Gastroesophageal sphincter (tissue), 4 donors: Measurements from ENCODE around the gene TMED1. TPM values are rescaled to one million over a fixed set of nuclear protein-coding genes. Genes with fewer than 3 reads are reported as not detected.

ENCODE experiments used
- ATAC-seq: fragments of 150-250 bp; one replicate; pipeline ENCODE4 v1.9.1; 2016; ENCODE audit warnings: mild to moderate bottlenecking, moderate library complexity
- H3K27ac ChIP-seq, 4 donors: fragments of 200-600 bp; sonication (generic) in 3 of 4; 1 replicate in 3 of 4; 2 replicates in 1 of 4; pipeline ENCODE4 v1.5.1; 2016 to 2019
- H3K27me3 ChIP-seq: fragments of 200-600 bp; sonication (generic); one replicate; pipeline ENCODE4 v1.5.1; 2019
- H3K36me3 ChIP-seq, 2 donors: fragments of 200-600 bp; sonication (generic); one replicate each; pipeline ENCODE4 v1.5.1; 2019; ENCODE audit warnings: control low read depth in 1 of 2
- H3K4me1 ChIP-seq, 3 donors: fragments of 200-600 bp; sonication (generic); 1 replicate in 2 of 3; 2 replicates in 1 of 3; pipeline ENCODE4 v1.5.1; 2016 to 2019; ENCODE audit warnings: control low read depth in 2 of 3
- H3K4me3 ChIP-seq, 2 donors: fragments of 200-600 bp; sonication (generic); one replicate each; pipeline ENCODE4 v1.5.1; 2019; ENCODE audit warnings: mild to moderate bottlenecking in 1 of 2, moderate library complexity in 1 of 2
- H3K9me3 ChIP-seq, 3 donors: fragments of 200-600 bp; sonication (generic); one replicate each; pipeline ENCODE4 v1.5.1; 2017 to 2019; ENCODE audit warnings: control low read depth in 2 of 3
- CTCF ChIP-seq, 4 experiments: fragments of 200-600 bp in 2 of 4; fragments of 450-650 bp in 2 of 4; sonication (generic) in 1 of 4; IDR thresholded peaks; one replicate each; pipeline ENCODE4 v1.5.1; 2017 to 2019; ENCODE audit warnings: antibody characterized with exemption in 4 of 4, mild to moderate bottlenecking in 2 of 4, moderate library complexity in 2 of 4
- EP300 ChIP-seq: sonication (generic); formaldehyde crosslinking; IDR thresholded peaks from one replicate; pipeline ENCODE4 v1.6.1; 2017; ENCODE audit warnings: antibody characterized with exemption, mild to moderate bottlenecking
- POLR2A ChIP-seq, 2 donors: fragments of 450-650 bp; IDR thresholded peaks; one replicate each; pipeline ENCODE4 v1.6.1; 2017; ENCODE audit warnings: antibody characterized with exemption in 2 of 2, mild to moderate bottlenecking in 2 of 2, moderate library complexity in 1 of 2
- POLR2AphosphoS5 ChIP-seq: sonication (generic); formaldehyde crosslinking; IDR thresholded peaks from one replicate; pipeline ENCODE4 v1.6.1; 2017; ENCODE audit warnings: antibody characterized with exemption
- WGBS, 2 donors: methylation state at CpG; one replicate each; pipeline ENCODE4 v1.1.5; 2018; ENCODE audit warnings: low coverage in 1 of 2; 5-methylcytosine and 5-hydroxymethylcytosine counted together
- total RNA-seq, 4 donors: library from RNA; depleted of rRNA; stranded (reverse); fragments of >200 nt; gene quantifications; one replicate each; pipeline ENCODE4 v1.1.0, GENCODE V29; 2016

TMED1 gene
- total RNA-seq, 4 donors from 2014 or later: 15.4 to 36.9 (median 31.7) TPM

GRCh38 chr19:10868872-10869547 lies 33.0 kb upstream of the TMED1 start:
- WGBS, 2 donors: 83 to 89% methylated on average over 1 to 3 of the region's 10 CpGs
- no peak for ATAC-seq
- no peak overlapping the region for H3K27ac ChIP-seq
- no peaks in the 10 kb centered on the region for H3K9me3 ChIP-seq
- peaks cover 0 to 36% (median 10%) of the 10 kb centered on the region in 3 donors for H3K4me1 ChIP-seq
- no peaks in the 10 kb centered on the region for H3K36me3 ChIP-seq
- no peaks in the 10 kb centered on the region for H3K27me3 ChIP-seq
- no peak overlapping the region for H3K4me3 ChIP-seq
- no peak for TF ChIP-seq POLR2A (IDR thresholded peaks at IDR 0.05)
- TF ChIP-seq EP300: no peak
- TF ChIP-seq CTCF (IDR thresholded peaks at IDR 0.05): no peak
- no peak for TF ChIP-seq POLR2AphosphoS5

GRCh38 chr19:10866495-10866894 lies 30.5 kb upstream of the TMED1 start:
- Histone ChIP-seq H3K36me3 (no peaks in the 10 kb centered on the region), H3K4me3 (no peak overlapping the region), H3K4me1 (peaks cover 0 to 17% (median 0%) of the 10 kb centered on the region in 3 donors), H3K27ac (no peak overlapping the region), H3K9me3 (no peaks in the 10 kb centered on the region), H3K27me3 (no peaks in the 10 kb centered on the region)
- 83 to 93% methylated on average over 3 to 6 of the region's 10 CpGs for WGBS, 2 donors
- no peak for ATAC-seq
- no peak for TF ChIP-seq POLR2AphosphoS5
- no peak for TF ChIP-seq EP300
- TF ChIP-seq CTCF (IDR thresholded peaks at IDR 0.05): no peak
- no peak for TF ChIP-seq POLR2A (IDR thresholded peaks at IDR 0.05)

DNA sequence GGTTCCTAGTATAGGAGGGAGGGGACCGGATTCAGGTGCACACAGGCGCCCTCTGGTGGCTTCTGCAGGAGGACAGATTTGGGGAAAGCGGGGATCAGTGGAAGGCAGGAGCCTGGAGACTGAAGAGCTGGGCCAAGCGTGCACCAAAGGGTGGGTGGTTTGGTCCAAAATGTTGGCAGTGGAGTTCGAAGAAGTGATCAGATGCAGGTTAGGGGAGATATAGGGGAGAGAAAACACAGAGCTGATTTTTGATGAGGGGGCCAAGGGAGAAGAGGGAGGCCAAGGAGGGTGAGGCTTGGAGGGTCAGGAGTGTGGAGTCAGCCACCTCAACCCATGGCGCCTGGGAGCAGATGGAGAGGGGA lies 28.5 kb upstream of the TMED1 start:
- Histone ChIP-seq H3K36me3 (no peaks in the 10 kb centered on the region), H3K27me3 (no peaks in the 10 kb centered on the region), H3K27ac (peak overlapping the region in 2 of 4 donors; percentile 14 to 49), H3K4me1 (peaks cover 0 to 10% (median 0%) of the 10 kb centered on the region in 3 donors), H3K4me3 (no peak overlapping the region), H3K9me3 (no peaks in the 10 kb centered on the region)
- TF ChIP-seq CTCF (IDR thresholded peaks at IDR 0.05) (peak in 3 of 4 experiments; percentile 81 to 91 (median 82)), EP300 (no peak)
- ATAC-seq: peak; percentile 83
- WGBS, 2 donors: 10 to 20% methylated on average over 3 to 6 of the region's 6 CpGs

DNA sequence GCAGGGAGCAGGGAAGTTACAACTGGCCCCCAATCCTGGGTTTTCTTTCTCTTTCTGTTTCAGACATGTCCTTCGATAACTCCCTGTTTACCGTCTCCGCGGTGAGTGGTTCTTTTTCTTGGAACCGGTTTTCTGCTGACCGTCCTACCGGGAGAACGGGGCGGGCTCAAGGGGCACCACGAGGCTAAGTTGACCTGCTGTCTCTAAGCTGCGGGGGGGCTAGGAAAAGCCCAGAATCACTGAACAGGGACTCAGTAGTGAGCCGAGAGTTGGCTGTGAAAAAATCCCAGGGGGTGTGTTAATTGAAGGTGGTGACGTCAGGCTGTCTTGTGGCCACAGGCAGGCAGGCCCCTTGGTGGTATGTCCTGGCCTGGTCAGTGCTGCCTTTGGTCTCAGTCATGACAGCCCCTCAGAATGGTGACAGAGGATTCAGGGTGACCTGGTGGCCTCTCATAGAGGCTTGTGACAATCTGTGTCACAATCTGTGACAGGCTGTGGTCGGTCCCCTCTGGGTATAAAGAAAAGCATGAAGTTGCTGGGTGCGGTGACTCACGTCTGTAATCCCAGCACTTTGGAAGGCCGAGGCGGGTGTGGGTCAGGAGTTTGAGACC lies 27.2 kb upstream of the TMED1 start:
- Histone ChIP-seq H3K27ac (no peak overlapping the region), H3K27me3 (no peaks in the 10 kb centered on the region), H3K36me3 (no peaks in the 10 kb centered on the region), H3K4me3 (no peak overlapping the region), H3K9me3 (no peaks in the 10 kb centered on the region), H3K4me1 (peaks cover 0 to 10% (median 0%) of the 10 kb centered on the region in 3 donors)
- ATAC-seq: peak; percentile 29
- 73 to 77% methylated on average over 5 to 13 of the region's 18 CpGs for WGBS, 2 donors
- TF ChIP-seq CTCF (IDR thresholded peaks at IDR 0.05) (no peak), EP300 (no peak), POLR2A (IDR thresholded peaks at IDR 0.05) (no peak), POLR2AphosphoS5 (no peak)
